Transverse colon (tissue), 4 donors: ENCODE data around the gene EML5. TPM values are rescaled to one million over a fixed set of nuclear protein-coding genes. Genes with fewer than 3 reads are reported as not detected.

Experiments
- DNase-seq: peaks from one replicate; pipeline ENCODE4 v3.0.0-alpha.2; 2019
- H3K27ac ChIP-seq, 4 donors: fragments of 200-600 bp; sonication (generic); 2 replicates each; pipeline ENCODE4 v1.5.1; 2016 to 2018; ENCODE audit warnings: inconsistent platforms in 4 of 4
- H3K27me3 ChIP-seq: fragments of 200-600 bp; sonication (generic); 2 replicates; pipeline ENCODE4 v1.5.1; 2017; ENCODE audit warnings: inconsistent platforms
- H3K36me3 ChIP-seq, 4 donors: fragments of 200-600 bp; sonication (generic); 2 replicates each; pipeline ENCODE4 v1.5.1; 2017 to 2019; ENCODE audit warnings: inconsistent platforms in 4 of 4
- H3K4me1 ChIP-seq, 4 donors: fragments of 200-600 bp; sonication (generic); 2 replicates each; pipeline ENCODE4 v1.5.1; 2017 to 2020; ENCODE audit warnings: inconsistent platforms in 4 of 4
- H3K4me3 ChIP-seq, 4 donors: fragments of 200-600 bp; sonication (generic); 1 replicate in 1 of 4; 2 replicates in 3 of 4; pipeline versions ENCODE4 v1.5.1 to v1.6.1; 2017 to 2019; ENCODE audit warnings: inconsistent platforms in 4 of 4
- H3K9me3 ChIP-seq, 2 donors: fragments of 200-600 bp; sonication (generic); 2 replicates each; pipeline ENCODE4 v1.5.1; 2017 to 2019; ENCODE audit warnings: inconsistent platforms in 2 of 2
- CTCF ChIP-seq, 5 experiments: fragments of 200-600 bp in 3 of 5; fragments of 450-650 bp in 2 of 5; sonication (generic) in 3 of 5; IDR thresholded peaks; 1 replicate in 2 of 5; 2 replicates in 3 of 5; pipeline ENCODE4 v1.5.1; 2016 to 2017; ENCODE audit warnings: antibody characterized with exemption in 5 of 5, inconsistent platforms in 3 of 5, mild to moderate bottlenecking in 2 of 5, moderate library complexity in 1 of 5
- EP300 ChIP-seq: sonication (generic); formaldehyde crosslinking; IDR thresholded peaks from one replicate; pipeline ENCODE4 v1.6.1; 2017; ENCODE audit warnings: antibody characterized with exemption, low read depth
- POLR2A ChIP-seq: fragments of 450-650 bp; IDR thresholded peaks from one replicate; pipeline ENCODE4 v1.6.1; 2016; ENCODE audit warnings: antibody characterized with exemption, mild to moderate bottlenecking, moderate library complexity
- POLR2AphosphoS5 ChIP-seq, 3 donors: sonication (generic); formaldehyde crosslinking; IDR thresholded peaks; one replicate each; pipeline ENCODE4 v1.6.1; 2016; ENCODE audit warnings: antibody characterized with exemption in 3 of 3
- WGBS, 2 donors: methylation state at CpG; one replicate each; pipeline ENCODE4 v1.1.5; 2018; ENCODE audit warnings: low coverage in 1 of 2; 5-methylcytosine and 5-hydroxymethylcytosine counted together
- in situ Hi-C, 4 donors: fragments of 200-750 bp; cut with MboI; loops; one replicate each; pipeline versions ENCODE4 v1.15.0 to v1.15.1; 2017; ENCODE audit warnings: low sequenced_read_pairs in 3 of 4, low pct_ligation_motif_present in 1 of 4, low pct_unique_long_range_greater_than_20kb in 1 of 4
- intact Hi-C: fragments of 100-400 bp; cut with DNase I; formaldehyde crosslinking; loops from one replicate; pipeline ENCODE4 v1.15.1; 2023; ENCODE audit warnings: low total_unique reads
- total RNA-seq, 4 donors: library from RNA; depleted of rRNA; stranded (reverse); fragments of >200 nt; gene quantifications; one replicate each; pipeline ENCODE4 v1.1.0, GENCODE V29; 2016

The EML5 gene
- total RNA-seq, 4 donors from 2014 or later, result 0.20 to 4.9 (median 1.7) TPM

- no peaks in the 10 kb centered on the region for H3K27me3 ChIP-seq
- DNase-seq, result no peak
- H3K9me3 ChIP-seq, result no peaks in the 10 kb centered on the region
- in situ Hi-C loops (no loop called here), intact Hi-C loops (no loop called here)
- H3K4me3 ChIP-seq, result no peak overlapping the region
- TF ChIP-seq CTCF (IDR thresholded peaks at IDR 0.05), result no peak
- TF ChIP-seq POLR2A, result no peak
- TF ChIP-seq POLR2AphosphoS5 (IDR thresholded peaks at IDR 0.05), result no peak
- TF ChIP-seq EP300, result no peak
- no peak overlapping the region for H3K27ac ChIP-seq
- H3K36me3 ChIP-seq, result peaks cover 0 to 76% (median 33%) of the 10 kb centered on the region in 4 donors
- no peaks in the 10 kb centered on the region for H3K4me1 ChIP-seq
Observed at GRCh38 chr14:88607829-88608228, 184.9 kb downstream of the EML5 start.

GRCh38 chr14:88605594-88605993, 187.2 kb downstream of the EML5 start:
- intact Hi-C loops (no loop called here), in situ Hi-C loops (no loop called here)
- no peak for DNase-seq
- H3K4me1 ChIP-seq, result no peaks in the 10 kb centered on the region
- peaks cover 0 to 77% (median 31%) of the 10 kb centered on the region in 4 donors for H3K36me3 ChIP-seq
- no peak for TF ChIP-seq POLR2A
- no peak for TF ChIP-seq CTCF (IDR thresholded peaks at IDR 0.05)
- TF ChIP-seq POLR2AphosphoS5 (IDR thresholded peaks at IDR 0.05), result no peak
- no peak for TF ChIP-seq EP300
- WGBS, 2 donors, result 72 to 76% methylated on average over 2 of the region's 2 CpGs
- no peaks in the 10 kb centered on the region for H3K9me3 ChIP-seq
- no peak overlapping the region for H3K4me3 ChIP-seq
- H3K27ac ChIP-seq, result no peak overlapping the region
- H3K27me3 ChIP-seq, result no peaks in the 10 kb centered on the region

GRCh38 chr14:88604212-88604611, 188.5 kb downstream of the EML5 start:
- Histone ChIP-seq H3K4me1 (no peaks in the 10 kb centered on the region), H3K36me3 (peaks cover 0 to 73% (median 29%) of the 10 kb centered on the region in 4 donors), H3K9me3 (no peaks in the 10 kb centered on the region), H3K4me3 (no peak overlapping the region), H3K27ac (no peak overlapping the region), H3K27me3 (no peaks in the 10 kb centered on the region)
- in situ Hi-C loops (no loop called here), intact Hi-C loops (no loop called here)
- no peak for DNase-seq
- TF ChIP-seq EP300 (no peak), POLR2A (no peak), POLR2AphosphoS5 (IDR thresholded peaks at IDR 0.05) (no peak)

GRCh38 chr14:88599761-88600439, 192.9 kb downstream of the EML5 start:
- Histone ChIP-seq H3K4me1 (no peaks in the 10 kb centered on the region), H3K27me3 (no peaks in the 10 kb centered on the region), H3K4me3 (no peak overlapping the region), H3K36me3 (peaks cover 0 to 75% (median 37%) of the 10 kb centered on the region in 4 donors), H3K9me3 (no peaks in the 10 kb centered on the region), H3K27ac (no peak overlapping the region)
- in situ Hi-C loops, result no loop called here
- no peak for TF ChIP-seq POLR2AphosphoS5 (IDR thresholded peaks at IDR 0.05)
- no peak for TF ChIP-seq EP300
- DNase-seq, result no peak
- 81% methylated on average over 9 to 10 of the region's 10 CpGs for WGBS, 2 donors
- intact Hi-C loops, result no loop called here

GRCh38 chr14:88599326-88599725, 193.4 kb downstream of the EML5 start:
- peaks cover 0 to 78% (median 37%) of the 10 kb centered on the region in 4 donors for H3K36me3 ChIP-seq
- no peak for TF ChIP-seq EP300
- no peak for TF ChIP-seq CTCF (IDR thresholded peaks at IDR 0.05)
- TF ChIP-seq POLR2A, result no peak
- no peak for TF ChIP-seq POLR2AphosphoS5 (IDR thresholded peaks at IDR 0.05)
- no peak overlapping the region for H3K27ac ChIP-seq
- WGBS, 2 donors, result 85 to 88% methylated on average over 8 of the region's 8 CpGs
- H3K9me3 ChIP-seq, result no peaks in the 10 kb centered on the region
- H3K27me3 ChIP-seq, result no peaks in the 10 kb centered on the region
- intact Hi-C loops, result no loop called here
- DNase-seq, result no peak
- H3K4me3 ChIP-seq, result no peak overlapping the region
- in situ Hi-C loops, result no loop called here
- H3K4me1 ChIP-seq, result no peaks in the 10 kb centered on the region
